Activated CD8-positive, alpha-beta memory T cell treated with anti-CD3 and anti-CD28 coated beads, Interleukin-2, amount 10 ng/mL, durations not matched to agents 7 days and 5 days (primary cell): ENCODE results near the gene MAPT. TPM values are rescaled to one million over a fixed set of nuclear protein-coding genes. Genes with fewer than 3 reads are reported as not detected.

Source experiments
- ATAC-seq: fragments of 150-1000 bp; cut with Tn5 transposase; one replicate; pipeline ENCODE4 v1.10.0; 2021; ENCODE audit warnings: moderate library complexity
- CTCF ChIA-PET: fragments of 350-600 bp; sonication (Branson Sonifier 250); formaldehyde crosslinking; loops from one replicate; lab custom pipeline; 2021; ENCODE audit warnings: antibody characterized with exemption; lab: Charles Lee
- DNase-seq: peaks from one replicate; pipeline ENCODE4 v3.0.0-alpha.2; 2020
- H3K27ac Mint-ChIP-seq: one replicate; pipeline ENCODE4 v1.8.0; 2021; ENCODE audit warnings: mild to moderate bottlenecking, mixed read lengths
- H3K27me3 Mint-ChIP-seq: one replicate; pipeline ENCODE4 v1.8.0; 2021; ENCODE audit warnings: mixed read lengths
- H3K36me3 Mint-ChIP-seq: one replicate; pipeline ENCODE4 v1.8.0; 2021; ENCODE audit warnings: mild to moderate bottlenecking, mixed read lengths
- H3K4me1 Mint-ChIP-seq: one replicate; pipeline ENCODE4 v1.8.0; 2021; ENCODE audit warnings: mixed read lengths
- H3K4me3 Mint-ChIP-seq: one replicate; pipeline ENCODE4 v1.8.0; 2021; ENCODE audit warnings: mild to moderate bottlenecking, moderate library complexity, mixed read lengths
- H3K9me3 Mint-ChIP-seq: one replicate; pipeline ENCODE4 v1.8.0; 2022; ENCODE audit warnings: low read depth, mixed read lengths
- total RNA-seq, 2 experiments: library from RNA; stranded (reverse); gene quantifications; one replicate each; pipeline ENCODE4 v1.2.3, GENCODE V29; 2021

MAPT gene
- total RNA-seq, 2 experiments from 2014 or later = 0.15 TPM; not detected in 1

DNA sequence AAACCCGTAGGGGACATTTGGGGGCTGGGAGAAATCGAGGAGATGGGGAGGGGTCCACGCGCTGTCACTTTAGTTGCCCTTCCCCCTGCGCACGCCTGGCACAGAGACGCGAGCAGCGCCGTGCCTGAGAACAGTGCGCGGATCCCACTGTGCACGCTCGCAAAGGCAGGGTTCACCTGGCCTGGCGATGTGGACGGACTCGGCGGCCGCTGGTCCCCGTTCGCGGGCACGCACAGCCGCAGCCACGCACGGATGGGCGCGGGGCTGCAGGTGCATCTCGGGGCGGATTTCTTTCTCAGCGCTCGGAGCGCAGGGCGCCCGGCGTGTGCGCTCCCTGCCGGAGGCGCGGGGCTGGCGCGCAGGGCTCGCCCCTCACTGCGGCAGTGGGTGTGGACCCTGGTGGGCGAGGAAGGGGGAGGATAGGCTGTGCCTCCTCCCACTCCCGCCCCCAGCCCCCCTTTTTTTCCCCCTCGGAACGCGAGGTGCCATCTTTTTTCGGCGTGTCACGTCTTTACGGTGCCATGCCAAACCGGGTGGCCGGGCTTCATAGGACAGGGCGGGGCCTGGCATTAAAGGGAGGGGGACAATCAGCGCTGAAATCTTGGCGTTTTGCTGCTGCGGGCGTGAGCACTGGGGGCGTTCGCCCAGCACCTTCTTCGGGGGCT lies 1.1 kb downstream of the MAPT start:
- CTCF ChIA-PET = no interaction called here
- no peak overlapping the region for H3K27ac Mint-ChIP-seq

DNA sequence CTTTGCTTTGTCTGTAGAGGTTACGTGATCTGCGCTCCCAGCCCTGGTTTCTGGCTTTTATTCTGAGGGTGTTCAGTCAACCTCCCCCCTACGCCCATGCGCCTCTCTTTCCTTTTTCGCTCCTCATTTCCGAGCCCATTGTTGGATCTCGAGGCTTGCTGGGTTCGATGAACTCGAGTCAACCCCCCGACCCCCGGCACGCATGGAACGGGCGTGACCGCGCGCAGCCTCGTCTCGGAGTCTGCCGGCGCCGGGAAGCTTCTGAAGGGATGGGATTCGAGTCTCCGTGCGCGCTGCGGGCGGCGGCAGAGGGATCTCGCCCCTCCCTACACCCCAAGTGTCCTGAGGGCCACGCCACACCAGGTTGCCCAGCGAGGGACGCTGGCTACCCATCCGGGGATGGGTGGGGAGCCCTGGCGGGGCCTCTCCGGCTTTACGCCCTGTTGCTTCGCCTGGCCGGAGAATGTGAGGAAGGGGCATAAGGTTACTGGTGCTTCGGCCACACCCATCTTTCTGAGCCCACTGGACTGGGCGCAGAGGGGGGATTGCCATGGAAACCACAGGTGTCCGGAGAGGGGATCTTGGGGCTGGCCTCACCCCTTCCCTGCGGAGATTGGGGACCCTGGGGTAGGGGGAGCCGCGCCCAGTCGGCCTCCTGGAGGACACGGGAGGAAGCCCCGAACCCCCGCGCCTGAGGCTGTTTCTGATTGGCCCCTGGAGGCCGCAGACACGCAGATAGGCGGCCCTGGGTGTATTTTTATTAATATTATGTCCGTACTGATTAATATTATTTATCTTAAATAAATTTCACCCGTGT lies 1.8 kb downstream of the MAPT start:
- H3K9me3 Mint-ChIP-seq = no peaks in the 10 kb centered on the region
- peaks cover 14% of the 10 kb centered on the region for H3K4me1 Mint-ChIP-seq
- ATAC-seq = no peak
- no peak for DNase-seq
- CTCF ChIA-PET = no interaction called here
- H3K27ac Mint-ChIP-seq = no peak overlapping the region
- peaks cover 79% of the 10 kb centered on the region for H3K27me3 Mint-ChIP-seq
- peak overlapping the region; percentile 56 for H3K4me3 Mint-ChIP-seq
- no peaks in the 10 kb centered on the region for H3K36me3 Mint-ChIP-seq

More for the DNA sequence above, 1.1 kb downstream of the MAPT start:
- no peak for DNase-seq
- no peaks in the 10 kb centered on the region for H3K9me3 Mint-ChIP-seq
- H3K27me3 Mint-ChIP-seq = peaks cover 80% of the 10 kb centered on the region
- peaks cover 14% of the 10 kb centered on the region for H3K4me1 Mint-ChIP-seq
- peak overlapping the region; percentile 70 for H3K4me3 Mint-ChIP-seq
- no peaks in the 10 kb centered on the region for H3K36me3 Mint-ChIP-seq
- no peak for ATAC-seq

DNA sequence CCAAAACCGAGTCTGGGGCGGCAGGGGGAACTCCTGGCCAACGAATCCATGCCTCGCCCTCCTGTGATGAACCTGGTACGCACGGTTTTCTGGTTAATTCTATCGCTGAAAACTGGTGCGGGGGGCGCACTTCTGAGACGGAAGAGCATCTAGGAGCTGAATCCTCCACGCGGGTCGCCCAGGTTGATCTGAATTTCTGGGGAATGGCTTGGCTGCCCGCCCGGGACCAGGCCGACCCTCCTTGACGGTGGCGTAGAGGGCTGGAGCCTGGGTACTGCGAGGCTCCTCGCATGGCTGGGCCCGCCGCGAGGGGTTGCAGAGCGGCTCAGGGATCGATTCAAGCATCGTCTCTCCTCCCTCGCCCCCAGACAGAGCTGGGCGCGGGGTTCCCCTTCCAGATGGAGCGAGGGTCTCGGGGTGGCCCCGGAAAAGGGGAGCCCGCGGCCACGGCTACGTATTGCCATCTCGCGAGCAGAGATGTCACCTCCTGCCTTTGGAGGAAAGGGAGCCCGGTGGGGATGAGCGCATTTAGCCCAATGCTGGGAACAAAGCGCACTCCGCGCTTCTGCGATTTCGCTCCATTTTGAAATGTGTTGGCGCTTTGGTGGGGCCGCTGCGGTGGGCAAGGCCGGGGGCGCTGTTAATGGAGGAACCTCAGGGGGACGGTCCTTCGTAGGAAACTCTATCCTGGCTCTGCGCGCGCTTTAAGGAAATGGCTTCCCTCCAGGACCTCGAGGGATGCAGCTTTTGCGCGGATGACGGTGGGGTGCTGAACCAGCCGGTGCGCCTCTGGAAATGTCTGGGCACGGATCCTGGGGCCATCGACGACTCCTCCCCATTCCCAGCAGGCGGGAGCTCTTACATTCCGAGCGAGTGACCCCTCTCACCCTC lies 2.7 kb downstream of the MAPT start:
- no peak for ATAC-seq
- H3K4me3 Mint-ChIP-seq = no peak overlapping the region
- H3K27ac Mint-ChIP-seq = no peak overlapping the region
- H3K9me3 Mint-ChIP-seq = no peaks in the 10 kb centered on the region
- CTCF ChIA-PET = no interaction called here
- H3K4me1 Mint-ChIP-seq = peaks cover 14% of the 10 kb centered on the region
- DNase-seq = no peak
- H3K27me3 Mint-ChIP-seq = peaks cover 76% of the 10 kb centered on the region
- no peaks in the 10 kb centered on the region for H3K36me3 Mint-ChIP-seq

DNA sequence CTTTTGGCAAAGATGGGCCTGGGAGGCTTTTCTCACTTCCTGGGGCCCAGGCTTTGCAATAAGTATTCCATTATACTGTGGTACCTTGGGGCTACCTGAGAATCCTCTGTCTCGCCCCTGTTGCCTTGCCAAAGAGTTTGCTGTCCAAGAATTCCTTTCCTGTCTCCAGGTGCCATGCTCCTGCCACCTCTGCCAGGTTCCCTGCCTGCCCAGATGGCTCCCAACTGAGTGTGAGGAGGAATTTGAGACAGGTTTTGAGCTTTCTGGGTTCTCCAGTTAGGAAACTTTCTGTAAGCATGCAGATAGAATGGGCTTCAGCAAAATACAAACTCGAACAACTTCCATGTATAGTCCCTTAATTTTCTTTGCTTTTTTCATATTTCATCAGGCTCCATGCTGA lies 5.8 kb downstream of the MAPT start:
- DNase-seq = no peak
- Mint-ChIP-seq H3K9me3 (no peaks in the 10 kb centered on the region), H3K27me3 (peaks cover 66% of the 10 kb centered on the region), H3K27ac (no peak overlapping the region), H3K4me3 (no peak overlapping the region), H3K36me3 (no peaks in the 10 kb centered on the region), H3K4me1 (peaks cover 9% of the 10 kb centered on the region)
- CTCF ChIA-PET = interaction anchor here (1.1 kb wide), 1 partner anchor 9 kb away, joined by 3 read pairs; no protein-coding TSS in a partner anchor
- no peak for ATAC-seq

DNA sequence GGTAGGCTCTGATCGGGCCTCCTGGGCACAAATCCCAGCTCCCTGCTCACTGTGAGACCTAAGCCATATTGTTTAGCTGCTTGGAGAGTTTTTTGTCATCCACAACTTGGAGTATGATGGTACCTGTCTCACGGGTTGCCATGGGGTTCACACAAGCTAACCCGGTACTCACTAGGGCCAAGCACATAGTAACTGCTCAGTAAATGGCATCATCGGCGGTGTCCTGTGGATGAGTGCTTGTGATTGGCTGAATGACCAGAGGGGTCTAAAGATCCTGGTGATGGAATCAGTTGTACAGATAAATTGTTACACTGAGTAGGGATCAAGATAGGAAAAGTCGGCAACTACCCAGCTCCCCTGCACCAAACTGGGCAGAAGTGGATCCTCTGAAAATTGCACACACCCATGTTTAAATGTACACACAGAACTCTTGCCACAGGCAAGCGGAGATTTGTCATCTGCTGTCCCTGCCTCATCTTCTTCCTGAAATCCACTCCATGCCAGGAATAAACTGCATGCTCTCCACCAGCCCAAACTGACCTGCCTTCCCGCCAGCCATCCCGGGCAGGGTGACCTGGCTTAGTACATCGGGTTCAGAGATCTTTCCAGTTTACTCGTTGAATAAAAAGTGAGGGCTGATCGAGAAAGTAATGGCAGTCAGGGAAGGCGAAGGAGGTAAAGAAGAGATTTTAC lies 6.5 kb downstream of the MAPT start:
- peaks cover 69% of the 10 kb centered on the region for H3K27me3 Mint-ChIP-seq
- ATAC-seq (no peak), DNase-seq (no peak)
- no peaks in the 10 kb centered on the region for H3K9me3 Mint-ChIP-seq
- peaks cover 5% of the 10 kb centered on the region for H3K4me1 Mint-ChIP-seq
- CTCF ChIA-PET = no interaction called here
- no peak overlapping the region for H3K27ac Mint-ChIP-seq
- no peaks in the 10 kb centered on the region for H3K36me3 Mint-ChIP-seq
- H3K4me3 Mint-ChIP-seq = no peak overlapping the region

DNA sequence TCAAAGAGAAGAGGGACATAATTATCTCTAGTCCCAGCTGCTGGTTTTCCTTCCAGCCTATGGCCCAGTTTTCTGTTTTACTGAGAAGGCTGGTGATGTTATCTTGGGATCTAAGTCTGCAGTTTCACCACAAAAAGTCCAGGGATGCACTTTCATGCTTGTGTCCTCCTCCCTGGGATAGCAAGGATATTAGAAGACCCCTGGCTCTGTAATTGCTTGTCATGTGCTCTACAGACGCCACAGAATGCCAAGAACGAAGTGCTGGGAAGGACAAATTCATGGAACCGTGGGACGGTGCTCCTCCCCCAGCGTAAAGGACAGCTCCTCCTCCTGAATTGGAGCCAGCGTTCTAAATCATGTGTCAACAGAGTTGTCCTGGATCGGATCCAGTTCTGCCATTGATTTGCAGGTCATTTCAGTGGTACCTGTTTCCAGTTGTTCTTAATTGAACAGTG lies 8.6 kb downstream of the MAPT start:
- Mint-ChIP-seq H3K27ac (no peak overlapping the region), H3K9me3 (no peaks in the 10 kb centered on the region), H3K4me3 (no peak overlapping the region), H3K36me3 (no peaks in the 10 kb centered on the region), H3K4me1 (peaks cover 14% of the 10 kb centered on the region), H3K27me3 (peaks cover 66% of the 10 kb centered on the region)
- ATAC-seq (no peak), DNase-seq (no peak)
- CTCF ChIA-PET = interaction anchor here (1.3 kb wide), 1 partner anchor 46 kb away, joined by 4 read pairs; no protein-coding TSS in a partner anchor

GRCh38 chr17:45904866-45905265 lies 10.5 kb downstream of the MAPT start:
- peaks cover 22% of the 10 kb centered on the region for H3K4me1 Mint-ChIP-seq
- H3K9me3 Mint-ChIP-seq = no peaks in the 10 kb centered on the region
- DNase-seq = no peak
- CTCF ChIA-PET = no interaction called here
- ATAC-seq = no peak
- H3K4me3 Mint-ChIP-seq = no peak overlapping the region
- H3K36me3 Mint-ChIP-seq = no peaks in the 10 kb centered on the region
- H3K27me3 Mint-ChIP-seq = peaks cover 47% of the 10 kb centered on the region
- H3K27ac Mint-ChIP-seq = no peak overlapping the region

DNA sequence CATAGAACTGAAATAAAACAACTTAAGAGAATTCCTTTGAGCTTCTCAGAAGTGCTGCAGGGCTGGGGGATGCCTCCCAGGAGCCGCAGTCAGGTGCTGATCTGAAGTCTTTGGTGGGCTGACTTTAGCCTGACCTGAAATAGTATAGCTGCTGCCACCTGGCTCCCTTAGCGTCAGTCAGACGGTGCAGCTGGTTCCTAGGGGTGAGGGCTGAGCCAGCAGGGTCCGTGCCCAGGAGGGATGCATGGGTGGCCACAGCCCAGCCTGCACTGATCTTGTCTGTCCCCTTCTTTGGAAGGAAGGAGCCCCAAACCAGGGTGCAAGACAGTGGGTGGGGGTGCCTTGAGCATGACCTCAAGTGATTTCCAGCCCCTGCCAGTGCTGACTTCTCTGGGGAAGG lies 11.5 kb downstream of the MAPT start:
- H3K4me1 Mint-ChIP-seq = peaks cover 22% of the 10 kb centered on the region
- DNase-seq (no peak), ATAC-seq (no peak)
- H3K9me3 Mint-ChIP-seq = no peaks in the 10 kb centered on the region
- no peak overlapping the region for H3K27ac Mint-ChIP-seq
- no peaks in the 10 kb centered on the region for H3K36me3 Mint-ChIP-seq
- peaks cover 46% of the 10 kb centered on the region for H3K27me3 Mint-ChIP-seq
- CTCF ChIA-PET = no interaction called here
- no peak overlapping the region for H3K4me3 Mint-ChIP-seq

DNA sequence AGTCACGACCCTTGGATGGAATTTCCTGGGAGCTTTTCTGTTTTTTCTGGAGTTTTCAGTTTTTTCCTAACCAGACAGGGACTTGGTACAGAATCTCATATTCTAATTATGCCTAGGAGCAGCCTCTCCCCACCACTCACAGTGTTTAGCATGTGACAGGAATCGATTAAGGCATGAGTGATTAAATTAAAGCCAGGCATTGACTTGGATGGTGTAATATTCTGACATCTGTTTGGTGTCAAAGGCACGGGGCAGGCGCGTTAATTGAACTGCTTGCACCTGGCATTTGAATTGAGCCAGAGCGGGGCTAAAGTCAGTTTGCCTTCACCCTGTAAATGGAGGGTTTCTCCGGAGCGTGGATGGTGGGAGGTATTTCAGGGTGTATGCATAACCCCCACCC lies 11.9 kb downstream of the MAPT start:
- ATAC-seq = no peak
- H3K4me3 Mint-ChIP-seq = no peak overlapping the region
- H3K27me3 Mint-ChIP-seq = peaks cover 41% of the 10 kb centered on the region
- peaks cover 22% of the 10 kb centered on the region for H3K4me1 Mint-ChIP-seq
- H3K36me3 Mint-ChIP-seq = no peaks in the 10 kb centered on the region
- no peaks in the 10 kb centered on the region for H3K9me3 Mint-ChIP-seq
- CTCF ChIA-PET = interaction anchor here (1.7 kb wide), 1 partner anchor 12 kb away, joined by 7 read pairs; the partner anchor contains the start of gene MAPT
- H3K27ac Mint-ChIP-seq = no peak overlapping the region
- no peak for DNase-seq

DNA sequence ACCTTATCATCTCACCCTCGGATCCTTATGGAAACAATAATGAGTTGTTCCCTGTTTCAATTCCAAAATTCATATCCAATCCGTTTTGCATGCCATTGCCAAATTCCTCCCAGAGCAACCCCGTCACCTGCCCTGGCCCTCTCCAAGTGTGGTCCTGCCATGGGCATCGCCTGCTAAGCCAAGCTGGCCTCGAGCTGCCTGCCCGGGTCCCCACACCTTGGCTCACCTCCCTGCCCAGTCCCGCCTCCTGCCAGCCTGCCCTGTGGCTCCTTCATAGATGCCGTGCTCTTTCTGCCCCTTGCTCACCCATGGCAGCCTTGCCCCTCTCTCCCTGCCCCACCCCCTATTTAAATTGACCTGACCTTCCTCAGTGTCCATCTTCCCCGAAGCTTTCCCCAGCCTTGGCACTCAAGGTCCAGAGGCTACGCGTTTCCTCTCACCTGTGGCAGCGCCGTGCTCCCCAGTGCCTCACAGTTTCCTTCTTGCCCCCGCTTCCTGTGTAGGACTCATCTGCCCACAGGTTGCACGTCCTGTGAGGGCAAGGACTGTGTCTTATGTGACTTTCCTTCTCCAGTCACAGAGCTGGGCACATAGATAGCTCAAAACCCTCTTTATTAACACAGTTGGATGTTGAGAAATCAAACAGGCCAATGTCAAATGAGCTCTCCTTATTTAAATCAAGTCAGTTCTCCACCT lies 12.7 kb downstream of the MAPT start:
- Mint-ChIP-seq H3K27ac (no peak overlapping the region), H3K36me3 (peaks cover 2% of the 10 kb centered on the region), H3K4me3 (no peak overlapping the region), H3K27me3 (peaks cover 38% of the 10 kb centered on the region), H3K4me1 (peaks cover 22% of the 10 kb centered on the region), H3K9me3 (peaks cover under 1% of the 10 kb centered on the region)
- ATAC-seq (peak; percentile 73), DNase-seq (peak; percentile 58)
- CTCF ChIA-PET = interaction anchor here (0.9 to 1.7 kb wide), 2 partner anchors 13 to 42 kb away, joined by 3 to 7 read pairs; partner anchors contain the start of gene MAPT

- no peak for DNase-seq
- ATAC-seq = no peak
- CTCF ChIA-PET = interaction anchor here (0.9 to 1.7 kb wide), 2 partner anchors 14 to 41 kb away, joined by 3 to 7 read pairs; partner anchors contain the start of gene MAPT
- H3K4me1 Mint-ChIP-seq = peaks cover 22% of the 10 kb centered on the region
- H3K4me3 Mint-ChIP-seq = no peak overlapping the region
- H3K9me3 Mint-ChIP-seq = peaks cover 4% of the 10 kb centered on the region
- H3K36me3 Mint-ChIP-seq = peaks cover 6% of the 10 kb centered on the region
- H3K27ac Mint-ChIP-seq = no peak overlapping the region
- H3K27me3 Mint-ChIP-seq = peaks cover 33% of the 10 kb centered on the region
These were observed 13.5 kb downstream of the MAPT start for GRCh38 chr17:45907750-45908395.

DNA sequence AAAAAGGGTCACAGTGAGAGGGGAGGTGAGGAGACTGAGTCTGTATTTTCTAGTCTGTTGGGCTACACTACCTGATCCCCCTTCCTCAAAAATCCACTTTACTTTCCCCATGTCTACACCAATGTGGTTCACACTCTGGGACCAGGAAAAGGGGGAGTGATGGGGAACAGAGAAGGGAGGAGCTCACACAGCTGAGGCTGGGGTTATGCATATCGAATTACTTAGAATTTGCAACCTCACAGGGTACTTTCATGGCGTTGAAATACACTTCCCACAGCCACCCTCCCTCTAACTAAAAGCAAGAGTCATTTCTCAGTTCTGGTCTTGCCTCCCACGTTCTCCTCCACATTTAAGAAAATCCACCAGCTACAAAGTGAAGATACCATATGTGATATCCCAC lies 14.1 kb downstream of the MAPT start:
- Mint-ChIP-seq H3K36me3 (peaks cover 8% of the 10 kb centered on the region), H3K4me1 (peaks cover 22% of the 10 kb centered on the region), H3K4me3 (no peak overlapping the region), H3K27ac (no peak overlapping the region), H3K9me3 (peaks cover 8% of the 10 kb centered on the region), H3K27me3 (peaks cover 34% of the 10 kb centered on the region)
- CTCF ChIA-PET = interaction anchor here (1.0 kb wide), 1 partner anchor 9 kb away, joined by 3 read pairs; no protein-coding TSS in a partner anchor
- no peak for DNase-seq
- ATAC-seq = no peak
